ENCODE measurements around the gene OTUB2.

The OTUB2 gene

GRCh38 chr14:94045563-94046345 is 19.6 kb downstream of the OTUB2 start:
- H3K9me3 ChIP-seq (ENCODE audit: control insufficient read depth, low read length) = no peaks in the 10 kb centered on the region
- H3K4me1 ChIP-seq (ENCODE audit: control insufficient read depth, insufficient read depth, low read length, poor library complexity, severe bottlenecking) = no peaks in the 10 kb centered on the region
- H3K36me3 ChIP-seq (ENCODE audit: control insufficient read depth, insufficient read depth, low read length) = peaks cover 55% of the 10 kb centered on the region
- no peak for DNase-seq
- no peak overlapping the region for H3K27ac ChIP-seq (ENCODE audit: insufficient read depth, low read length, poor library complexity, severe bottlenecking)
- no peak overlapping the region for H3K4me3 ChIP-seq (ENCODE audit: insufficient read depth, low read depth, low read length, poor library complexity, severe bottlenecking)
- no peaks in the 10 kb centered on the region for H3K27me3 ChIP-seq (replicated peaks; ENCODE audit: control insufficient read depth, insufficient read depth, low read length, poor library complexity, severe bottlenecking)

GRCh38 chr14:94046696-94047250 is 20.6 kb downstream of the OTUB2 start:
- Histone ChIP-seq H3K4me1 (ENCODE audit: control insufficient read depth, insufficient read depth, low read length, poor library complexity, severe bottlenecking) (no peaks in the 10 kb centered on the region), H3K27ac (ENCODE audit: insufficient read depth, low read length, poor library complexity, severe bottlenecking) (no peak overlapping the region), H3K27me3 (replicated peaks; ENCODE audit: control insufficient read depth, insufficient read depth, low read length, poor library complexity, severe bottlenecking) (no peaks in the 10 kb centered on the region), H3K9me3 (ENCODE audit: control insufficient read depth, low read length) (no peaks in the 10 kb centered on the region), H3K4me3 (ENCODE audit: insufficient read depth, low read depth, low read length, poor library complexity, severe bottlenecking) (no peak overlapping the region), H3K36me3 (ENCODE audit: control insufficient read depth, insufficient read depth, low read length) (peaks cover 65% of the 10 kb centered on the region)
- DNase-seq = no peak

GRCh38 chr14:94047581-94047980 is 21.4 kb downstream of the OTUB2 start:
- DNase-seq = no peak
- Histone ChIP-seq H3K4me1 (ENCODE audit: control insufficient read depth, insufficient read depth, low read length, poor library complexity, severe bottlenecking) (no peaks in the 10 kb centered on the region), H3K9me3 (ENCODE audit: control insufficient read depth, low read length) (no peaks in the 10 kb centered on the region), H3K27ac (ENCODE audit: insufficient read depth, low read length, poor library complexity, severe bottlenecking) (no peak overlapping the region), H3K4me3 (ENCODE audit: insufficient read depth, low read depth, low read length, poor library complexity, severe bottlenecking) (no peak overlapping the region), H3K36me3 (ENCODE audit: control insufficient read depth, insufficient read depth, low read length) (peaks cover 73% of the 10 kb centered on the region), H3K27me3 (replicated peaks; ENCODE audit: control insufficient read depth, insufficient read depth, low read length, poor library complexity, severe bottlenecking) (no peaks in the 10 kb centered on the region)

- no peak for DNase-seq
- H3K9me3 ChIP-seq (ENCODE audit: control insufficient read depth, low read length) = no peaks in the 10 kb centered on the region
- H3K4me3 ChIP-seq (ENCODE audit: insufficient read depth, low read depth, low read length, poor library complexity, severe bottlenecking) = no peak overlapping the region
- peaks cover 83% of the 10 kb centered on the region for H3K36me3 ChIP-seq (ENCODE audit: control insufficient read depth, insufficient read depth, low read length)
- no peaks in the 10 kb centered on the region for H3K27me3 ChIP-seq (replicated peaks; ENCODE audit: control insufficient read depth, insufficient read depth, low read length, poor library complexity, severe bottlenecking)
- H3K27ac ChIP-seq (ENCODE audit: insufficient read depth, low read length, poor library complexity, severe bottlenecking) = no peak overlapping the region
- H3K4me1 ChIP-seq (ENCODE audit: control insufficient read depth, insufficient read depth, low read length, poor library complexity, severe bottlenecking) = no peaks in the 10 kb centered on the region
These were observed 22.8 kb downstream of the OTUB2 start for GRCh38 chr14:94048691-94049624.

- Histone ChIP-seq H3K36me3 (ENCODE audit: control insufficient read depth, insufficient read depth, low read length) (peaks cover 90% of the 10 kb centered on the region), H3K27me3 (replicated peaks; ENCODE audit: control insufficient read depth, insufficient read depth, low read length, poor library complexity, severe bottlenecking) (no peaks in the 10 kb centered on the region), H3K4me3 (ENCODE audit: insufficient read depth, low read depth, low read length, poor library complexity, severe bottlenecking) (no peak overlapping the region), H3K27ac (ENCODE audit: insufficient read depth, low read length, poor library complexity, severe bottlenecking) (no peak overlapping the region), H3K9me3 (ENCODE audit: control insufficient read depth, low read length) (no peaks in the 10 kb centered on the region), H3K4me1 (ENCODE audit: control insufficient read depth, insufficient read depth, low read length, poor library complexity, severe bottlenecking) (no peaks in the 10 kb centered on the region)
- no peak for DNase-seq
These were observed 23.5 kb downstream of the OTUB2 start for GRCh38 chr14:94049625-94050023.

- no peak overlapping the region for H3K4me3 ChIP-seq (ENCODE audit: insufficient read depth, low read depth, low read length, poor library complexity, severe bottlenecking)
- no peaks in the 10 kb centered on the region for H3K9me3 ChIP-seq (ENCODE audit: control insufficient read depth, low read length)
- no peak for DNase-seq
- H3K4me1 ChIP-seq (ENCODE audit: control insufficient read depth, insufficient read depth, low read length, poor library complexity, severe bottlenecking) = no peaks in the 10 kb centered on the region
- H3K27ac ChIP-seq (ENCODE audit: insufficient read depth, low read length, poor library complexity, severe bottlenecking) = no peak overlapping the region
- peaks cover 96% of the 10 kb centered on the region for H3K36me3 ChIP-seq (ENCODE audit: control insufficient read depth, insufficient read depth, low read length)
- no peaks in the 10 kb centered on the region for H3K27me3 ChIP-seq (replicated peaks; ENCODE audit: control insufficient read depth, insufficient read depth, low read length, poor library complexity, severe bottlenecking)
These were observed 24.2 kb downstream of the OTUB2 start for GRCh38 chr14:94050231-94050880.

GRCh38 chr14:94051115-94051514 is 25.0 kb downstream of the OTUB2 start:
- Histone ChIP-seq H3K4me3 (ENCODE audit: insufficient read depth, low read depth, low read length, poor library complexity, severe bottlenecking) (no peak overlapping the region), H3K9me3 (ENCODE audit: control insufficient read depth, low read length) (no peaks in the 10 kb centered on the region), H3K27ac (ENCODE audit: insufficient read depth, low read length, poor library complexity, severe bottlenecking) (no peak overlapping the region), H3K4me1 (ENCODE audit: control insufficient read depth, insufficient read depth, low read length, poor library complexity, severe bottlenecking) (no peaks in the 10 kb centered on the region), H3K27me3 (replicated peaks; ENCODE audit: control insufficient read depth, insufficient read depth, low read length, poor library complexity, severe bottlenecking) (no peaks in the 10 kb centered on the region), H3K36me3 (ENCODE audit: control insufficient read depth, insufficient read depth, low read length) (peaks cover 95% of the 10 kb centered on the region)
- DNase-seq = no peak

GRCh38 chr14:94051779-94052178 is 25.6 kb downstream of the OTUB2 start:
- Histone ChIP-seq H3K4me3 (ENCODE audit: insufficient read depth, low read depth, low read length, poor library complexity, severe bottlenecking) (no peak overlapping the region), H3K36me3 (ENCODE audit: control insufficient read depth, insufficient read depth, low read length) (peaks cover 95% of the 10 kb centered on the region), H3K27me3 (replicated peaks; ENCODE audit: control insufficient read depth, insufficient read depth, low read length, poor library complexity, severe bottlenecking) (no peaks in the 10 kb centered on the region), H3K4me1 (ENCODE audit: control insufficient read depth, insufficient read depth, low read length, poor library complexity, severe bottlenecking) (no peaks in the 10 kb centered on the region), H3K27ac (ENCODE audit: insufficient read depth, low read length, poor library complexity, severe bottlenecking) (no peak overlapping the region), H3K9me3 (ENCODE audit: control insufficient read depth, low read length) (no peaks in the 10 kb centered on the region)
- no peak for DNase-seq

GRCh38 chr14:94052199-94052598 is 26.1 kb downstream of the OTUB2 start:
- Histone ChIP-seq H3K27me3 (replicated peaks; ENCODE audit: control insufficient read depth, insufficient read depth, low read length, poor library complexity, severe bottlenecking) (no peaks in the 10 kb centered on the region), H3K36me3 (ENCODE audit: control insufficient read depth, insufficient read depth, low read length) (peaks cover 93% of the 10 kb centered on the region), H3K4me3 (ENCODE audit: insufficient read depth, low read depth, low read length, poor library complexity, severe bottlenecking) (no peak overlapping the region), H3K9me3 (ENCODE audit: control insufficient read depth, low read length) (no peaks in the 10 kb centered on the region), H3K4me1 (ENCODE audit: control insufficient read depth, insufficient read depth, low read length, poor library complexity, severe bottlenecking) (no peaks in the 10 kb centered on the region), H3K27ac (ENCODE audit: insufficient read depth, low read length, poor library complexity, severe bottlenecking) (no peak overlapping the region)
- no peak for DNase-seq

Measured in effector memory CD4-positive, alpha-beta T cell (primary cell).